ENCODE results near the gene TEX54.
"Not testable (repeated sequence)": the region's sequence is repeated elsewhere in the genome, so short reads cannot be mapped to it uniquely, and the experiment has no call there.

The TEX54 gene

DNA sequence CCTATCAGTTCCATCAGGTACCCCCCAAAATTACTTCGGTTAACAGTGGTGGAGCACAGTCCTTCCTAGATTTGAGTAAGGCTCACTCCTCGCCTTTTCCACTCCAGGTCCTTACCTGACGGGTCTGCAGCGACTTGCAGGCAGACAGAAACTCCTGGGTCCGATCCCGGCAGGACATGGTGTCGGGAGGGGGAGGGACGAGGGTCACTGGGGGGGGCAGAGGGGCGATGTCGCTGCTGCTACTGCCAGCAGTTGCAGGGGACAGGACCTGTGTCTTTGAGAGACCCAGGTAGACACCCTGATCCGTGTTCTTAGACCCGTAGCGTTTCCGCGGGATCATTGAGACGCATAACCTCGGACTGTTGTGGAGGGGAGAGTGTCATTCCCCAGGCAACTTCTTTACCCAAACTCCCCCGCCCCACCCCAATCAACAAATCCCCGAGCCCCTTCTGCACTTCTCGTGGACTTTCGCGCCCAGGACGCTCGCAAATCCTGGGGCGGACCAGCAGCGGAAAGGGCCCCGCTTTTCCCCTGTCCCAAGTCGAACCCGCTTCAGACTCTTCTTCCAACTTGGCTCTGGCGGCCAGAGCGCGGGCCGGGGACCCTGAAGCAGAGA is 1.6 kb downstream of the TEX54 start:
- DNase-seq = no peak

DNA sequence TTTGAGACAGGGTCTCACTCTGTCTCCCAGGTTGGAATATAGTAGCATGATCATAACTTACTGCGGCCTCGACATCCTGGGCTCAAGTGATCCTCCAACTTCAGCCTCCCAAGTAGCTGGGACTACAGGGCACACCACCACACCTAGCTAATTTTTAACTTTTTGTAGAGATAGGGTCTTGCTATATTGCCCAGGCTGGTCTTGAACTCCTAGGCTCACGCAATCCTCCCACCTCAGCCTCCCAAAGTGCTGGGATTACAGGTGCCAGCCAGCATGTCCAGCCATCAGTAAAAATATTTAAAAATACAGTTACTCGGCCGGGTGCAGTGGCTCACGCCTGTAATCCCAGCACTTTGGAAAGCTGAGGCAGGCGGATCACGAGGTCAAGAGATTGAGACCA is 4.5 kb downstream of the TEX54 start:
- not testable (repeated sequence) for DNase-seq

DNA sequence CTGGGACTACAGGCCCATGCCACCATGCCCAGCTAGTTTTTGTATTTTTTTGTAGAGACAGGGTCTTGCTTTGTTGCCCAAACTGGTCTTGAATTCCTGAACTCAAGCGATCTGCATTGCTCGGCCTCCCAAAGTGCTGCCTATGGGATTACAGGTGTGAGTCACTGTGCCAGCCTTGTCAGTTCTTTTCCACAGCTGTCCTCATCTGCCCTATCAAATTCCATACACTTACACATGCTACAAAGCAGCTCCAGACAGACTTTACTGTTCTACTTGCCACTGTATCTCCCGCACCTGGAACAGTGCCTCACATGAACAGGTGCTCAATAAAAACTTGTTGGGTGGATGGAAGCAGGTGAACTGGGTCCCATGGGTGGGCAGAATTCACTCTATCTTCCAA is 9.0 kb downstream of the TEX54 start:
- no peak for DNase-seq

DNA sequence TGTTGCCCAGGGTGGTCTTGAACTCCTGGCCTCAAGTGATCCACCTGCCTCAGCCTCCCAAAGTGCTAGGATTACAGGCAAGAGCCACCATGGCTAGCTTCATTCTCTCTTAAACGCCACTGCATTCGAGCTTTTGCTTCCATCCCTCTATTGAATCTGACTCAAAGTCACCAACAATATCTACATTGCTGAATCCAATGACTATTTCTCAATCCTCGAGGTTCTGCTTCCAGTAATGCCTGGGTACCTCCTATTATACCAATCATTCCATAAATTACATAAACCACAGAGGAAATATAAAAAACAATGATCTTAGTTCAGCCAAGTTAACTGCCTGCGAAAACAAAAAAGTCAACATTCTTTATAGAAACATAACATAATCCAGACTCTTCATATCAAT is 15.5 kb downstream of the TEX54 start:
- DNase-seq = no peak

DNA sequence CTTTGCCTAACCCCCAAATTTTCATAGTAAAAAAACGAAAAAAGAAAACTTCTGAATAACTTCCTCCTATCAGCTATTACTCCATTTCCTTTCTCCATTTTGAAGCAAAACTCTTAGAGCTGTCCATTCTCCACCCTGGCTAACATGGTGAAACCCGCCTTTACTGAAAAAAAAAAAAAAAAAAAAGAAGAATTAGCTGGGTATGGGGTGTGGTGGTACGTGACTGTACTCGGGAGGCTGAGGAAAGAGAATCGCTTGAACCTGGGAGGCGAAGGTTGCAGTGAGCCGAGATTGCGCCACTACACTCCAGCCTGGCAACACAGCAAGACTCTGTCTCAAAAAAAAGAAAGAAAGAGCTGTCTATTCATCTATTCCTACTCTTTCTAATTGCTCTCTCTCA is 16.1 kb downstream of the TEX54 start:
- no peak for DNase-seq

DNA sequence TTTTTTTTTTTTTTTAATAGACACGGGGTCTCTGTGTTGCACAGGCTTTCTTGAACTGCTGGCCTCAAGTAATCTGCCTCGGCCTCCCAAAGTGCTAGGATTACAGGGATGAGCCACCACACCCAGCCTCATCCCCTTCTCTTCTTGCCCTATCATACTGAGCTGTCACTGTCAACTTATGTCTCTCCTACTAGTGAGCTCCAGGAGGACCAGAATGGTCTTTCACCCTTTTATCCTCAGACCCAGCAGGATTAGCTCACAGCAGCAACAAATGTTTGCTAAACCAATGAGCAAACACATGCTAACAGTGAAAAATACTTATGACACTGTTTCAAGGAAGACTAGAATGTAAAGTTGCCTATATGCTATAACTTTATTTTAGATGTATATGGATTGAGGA is 21.0 kb downstream of the TEX54 start:
- no peak for DNase-seq

DNA sequence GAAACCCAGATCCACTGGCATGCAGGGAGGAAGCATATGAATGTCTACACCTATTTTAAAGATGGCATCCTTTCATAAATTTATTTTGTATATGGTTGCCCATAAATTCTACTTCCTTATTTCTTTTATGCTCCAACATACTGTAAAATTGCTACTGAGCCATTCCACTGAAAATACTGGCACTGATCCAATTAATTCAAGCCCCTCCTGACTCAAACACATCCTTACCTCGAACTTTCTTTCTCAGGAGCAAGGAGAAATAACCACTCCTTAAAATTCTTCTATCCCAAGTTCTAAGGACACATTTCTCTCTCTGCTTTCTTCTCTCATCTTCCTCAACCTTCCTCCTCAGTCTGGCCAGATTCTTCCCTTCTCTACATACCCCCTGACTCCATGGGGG is 21.9 kb downstream of the TEX54 start:
- no peak for DNase-seq

DNA sequence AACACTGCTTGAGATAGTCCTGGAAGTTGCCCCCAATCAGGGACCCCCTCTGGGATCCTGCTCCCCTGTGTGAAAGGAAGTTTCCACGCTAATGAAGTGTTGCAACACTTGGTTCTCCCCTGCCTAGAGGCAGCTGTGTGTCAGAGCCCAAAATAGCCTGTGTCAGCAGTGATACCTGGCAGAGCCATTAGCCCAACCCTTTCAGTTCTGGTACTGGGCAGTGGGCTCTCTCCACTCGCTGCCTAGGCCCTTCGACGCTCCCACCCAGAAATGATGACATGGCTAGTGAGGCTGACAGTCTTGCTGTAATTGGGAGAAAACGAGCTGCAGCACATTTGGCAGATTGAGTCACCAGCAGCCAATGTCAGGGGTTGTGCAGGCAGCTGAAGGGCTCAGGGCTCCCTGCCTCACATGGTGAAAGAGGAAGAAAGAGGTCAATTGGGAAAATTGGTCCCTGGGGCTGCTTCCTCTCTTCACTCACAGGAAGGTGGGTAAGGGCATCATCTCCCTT is 26.0 kb downstream of the TEX54 start:
- DNase-seq = no peak

DNA sequence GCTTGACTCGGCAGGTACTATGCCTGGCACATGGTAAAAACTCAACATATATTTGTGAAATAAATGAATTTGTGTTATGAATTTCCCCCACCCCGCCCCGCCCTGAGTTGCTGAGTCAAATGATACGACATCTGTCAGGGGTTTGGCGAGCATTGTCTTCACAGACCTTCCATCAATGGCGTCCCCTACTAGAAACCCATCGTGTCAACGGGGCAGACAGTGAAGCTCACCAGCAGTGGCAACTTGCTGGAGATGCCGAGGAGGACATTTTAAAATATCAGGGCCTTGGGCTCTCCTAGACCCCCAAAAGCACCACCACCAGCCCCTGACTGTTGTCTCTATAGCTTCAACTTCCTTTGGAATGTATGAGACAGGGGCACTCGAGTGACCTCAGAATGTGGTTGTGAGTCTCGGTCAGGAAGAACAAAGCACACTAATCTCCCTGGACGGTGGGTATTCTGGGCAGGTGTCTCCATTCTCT is 26.6 kb downstream of the TEX54 start:
- DNase-seq = peak; percentile 65

DNA sequence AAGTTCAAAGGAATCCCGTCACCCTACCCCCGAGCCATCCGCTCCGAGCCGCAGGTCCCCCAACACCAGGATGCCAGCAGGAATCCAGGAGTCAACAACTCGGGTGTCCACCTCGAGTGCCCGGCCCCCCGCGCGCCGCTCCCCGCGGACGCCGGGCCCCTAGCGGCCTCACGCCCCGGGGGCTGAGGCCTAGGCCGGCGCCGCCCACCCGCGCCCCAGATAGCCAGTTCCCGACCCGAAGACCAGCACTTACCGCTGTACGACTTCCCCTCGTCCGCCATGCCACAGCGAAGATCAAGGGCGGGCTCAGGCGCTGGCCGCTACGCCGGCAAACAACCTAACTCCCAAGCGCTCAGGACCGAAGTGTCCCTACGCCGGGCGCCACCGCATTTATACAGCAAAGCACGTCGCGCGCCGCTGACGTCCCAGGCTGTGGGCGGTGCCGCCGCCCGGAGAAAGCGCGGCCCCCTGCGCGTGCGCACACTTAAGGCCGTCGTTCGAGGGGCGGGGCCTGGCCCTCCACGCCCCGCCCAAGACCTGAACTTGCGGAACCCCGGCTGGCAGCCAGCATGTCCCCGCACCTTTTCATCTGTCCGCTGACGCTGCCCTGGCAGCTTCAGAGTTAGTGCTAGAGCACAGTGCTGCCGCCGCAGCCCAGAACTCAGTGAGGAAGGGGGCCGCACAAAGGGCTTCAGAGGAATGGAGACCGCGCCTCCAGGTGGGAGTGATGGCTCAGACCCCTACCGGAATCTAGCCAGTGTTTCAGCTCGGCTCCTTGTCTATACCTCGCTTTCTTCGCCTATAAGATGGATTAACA is 27.4 kb downstream of the TEX54 start, which contains the start of gene NXF1:
NXF1 (minus strand) TSS at position 365 of the 817 bp plus-strand sequence; CDS start at position 281, 84 bp downstream.
- DNase-seq = peak; percentile 92

DNA sequence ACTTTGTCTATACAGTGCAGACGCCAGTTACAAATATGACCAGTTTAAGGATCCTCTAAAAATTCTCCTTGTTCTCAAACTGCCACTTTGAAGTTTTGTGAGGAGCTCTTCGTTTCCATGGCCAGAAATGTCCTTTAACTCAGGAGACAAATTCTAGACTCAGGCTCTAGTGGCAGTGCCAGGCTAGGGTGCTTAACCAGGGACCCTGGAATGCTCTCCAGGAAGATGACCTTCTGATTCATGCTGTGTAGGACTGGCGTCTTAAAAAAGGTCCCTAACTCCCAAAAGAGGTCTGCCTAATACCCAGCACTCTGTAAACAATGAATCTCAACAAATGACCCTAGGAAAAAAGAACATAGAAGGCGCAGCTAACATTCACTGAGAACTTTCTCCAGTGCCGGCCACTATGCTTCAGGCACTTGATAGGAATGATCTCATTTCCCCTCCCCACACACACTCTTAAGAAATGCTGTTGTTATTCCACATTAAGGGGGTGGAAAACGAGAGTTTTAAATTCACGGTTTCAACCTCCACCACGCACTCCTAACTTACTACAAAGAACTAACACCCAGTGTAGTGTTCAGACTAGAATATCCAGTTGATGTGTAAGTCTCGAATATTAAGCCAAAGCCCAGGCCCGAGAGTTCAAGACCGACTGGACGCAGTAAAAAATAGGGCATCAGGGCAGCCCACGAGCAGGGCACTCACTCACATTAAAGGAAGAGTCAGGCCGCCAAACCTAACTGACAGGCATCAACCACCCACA is 28.1 kb downstream of the TEX54 start:
- DNase-seq = no peak

DNA sequence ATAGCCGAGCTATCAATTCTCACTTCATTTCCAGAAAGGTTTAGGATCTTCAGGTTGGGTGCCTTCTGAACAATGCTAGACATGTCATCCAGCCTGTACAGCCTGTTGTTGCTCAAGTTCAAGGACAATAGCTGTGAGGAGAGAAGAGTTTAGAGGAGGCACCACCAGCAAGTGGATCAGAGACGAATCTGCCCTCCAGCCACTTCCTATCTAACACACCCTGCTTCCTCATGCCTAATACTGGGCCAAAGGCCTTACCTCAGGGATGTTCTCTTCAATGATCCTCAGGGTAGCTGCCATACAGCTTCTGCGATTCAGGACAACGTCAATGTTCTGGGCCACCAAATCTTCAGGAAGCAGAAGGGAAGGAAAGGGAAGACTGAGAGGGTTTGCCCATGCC is 31.6 kb downstream of the TEX54 start:
- DNase-seq = no peak

DNA sequence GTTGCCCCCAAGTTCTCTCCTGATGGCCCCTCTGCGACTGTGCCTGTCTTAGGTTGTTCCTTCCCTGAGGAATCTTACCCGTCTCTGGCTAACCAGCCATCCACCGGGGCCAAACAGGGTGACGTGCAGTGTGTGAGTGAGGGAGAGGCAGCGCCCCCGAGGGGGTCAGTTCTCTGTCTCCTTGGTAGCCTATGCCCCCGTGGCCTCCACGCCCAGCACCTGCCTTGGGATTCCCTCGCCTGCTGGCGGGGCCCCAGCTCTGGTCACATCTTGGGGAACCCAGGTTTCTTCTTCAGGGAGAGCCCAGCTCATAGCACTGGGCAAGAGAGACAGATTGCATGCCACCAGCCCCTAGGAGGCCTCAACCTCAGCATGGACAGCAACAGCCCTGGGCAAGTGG is 33.2 kb downstream of the TEX54 start:
- no peak for DNase-seq

DNA sequence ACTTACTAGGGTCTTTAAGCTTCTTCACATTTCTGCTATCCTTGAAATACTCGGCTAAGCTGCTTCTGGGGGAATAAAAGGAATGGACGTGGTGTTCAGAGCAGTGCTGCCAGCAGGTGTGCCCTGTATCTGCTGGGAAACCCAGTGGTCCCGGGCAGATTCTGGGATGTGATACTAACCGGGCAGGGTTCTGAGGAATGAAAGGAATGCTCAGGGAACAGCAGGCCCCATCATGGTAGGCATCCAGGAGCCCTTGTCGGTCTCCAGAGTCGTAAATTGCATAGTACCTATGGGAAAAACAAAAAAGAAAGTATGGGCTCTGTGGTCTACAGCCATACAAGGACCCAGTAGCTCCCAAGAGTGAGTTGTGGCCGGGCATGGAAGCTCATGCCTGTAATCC is 36.4 kb downstream of the TEX54 start:
- DNase-seq = no peak

DNA sequence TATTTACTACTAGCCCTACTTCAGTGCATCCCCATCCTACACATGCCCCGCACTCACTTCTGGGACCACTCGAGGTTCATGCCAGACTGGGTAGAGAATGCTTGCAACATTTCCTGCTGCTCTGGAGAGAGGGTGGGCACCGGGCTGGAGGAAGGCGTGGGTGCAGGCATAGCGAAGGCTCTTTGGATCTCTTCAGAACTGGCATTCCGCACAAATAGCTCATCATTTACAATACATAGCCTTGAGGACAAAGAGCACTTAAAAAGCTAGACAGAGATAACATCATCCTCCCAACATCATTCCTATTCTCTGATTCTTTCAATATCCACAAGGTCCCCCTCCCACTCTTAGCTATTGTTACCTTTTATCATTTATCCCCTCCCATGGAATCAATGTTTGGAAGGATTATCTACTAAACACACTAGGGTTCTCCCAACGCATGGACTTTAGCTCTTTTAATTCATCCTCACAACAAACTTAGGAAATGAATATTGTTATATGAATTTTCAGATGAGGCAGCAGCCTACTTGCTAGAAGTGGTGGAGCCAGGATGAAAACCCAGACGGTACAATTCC is 38.4 kb downstream of the TEX54 start:
- DNase-seq = no peak

DNA sequence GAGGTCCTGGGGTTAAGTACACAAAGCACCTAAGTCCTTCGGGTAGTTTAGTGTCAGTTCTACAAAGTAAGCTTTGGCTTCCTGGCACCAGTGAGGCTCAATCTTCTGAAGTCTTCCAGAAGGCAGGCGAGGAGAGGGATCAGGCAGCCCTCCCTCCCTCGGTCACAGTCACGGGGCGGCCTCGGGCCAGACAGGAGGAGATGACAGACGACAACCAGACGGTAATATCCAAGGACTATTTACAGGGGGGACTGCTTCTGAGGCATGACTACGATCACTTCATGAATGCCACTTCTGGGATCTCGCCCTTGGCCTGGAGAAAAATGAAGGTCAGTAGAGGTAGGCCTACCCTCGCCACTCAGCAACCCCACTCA is 40.5 kb downstream of the TEX54 start:
- DNase-seq = no peak

DNA sequence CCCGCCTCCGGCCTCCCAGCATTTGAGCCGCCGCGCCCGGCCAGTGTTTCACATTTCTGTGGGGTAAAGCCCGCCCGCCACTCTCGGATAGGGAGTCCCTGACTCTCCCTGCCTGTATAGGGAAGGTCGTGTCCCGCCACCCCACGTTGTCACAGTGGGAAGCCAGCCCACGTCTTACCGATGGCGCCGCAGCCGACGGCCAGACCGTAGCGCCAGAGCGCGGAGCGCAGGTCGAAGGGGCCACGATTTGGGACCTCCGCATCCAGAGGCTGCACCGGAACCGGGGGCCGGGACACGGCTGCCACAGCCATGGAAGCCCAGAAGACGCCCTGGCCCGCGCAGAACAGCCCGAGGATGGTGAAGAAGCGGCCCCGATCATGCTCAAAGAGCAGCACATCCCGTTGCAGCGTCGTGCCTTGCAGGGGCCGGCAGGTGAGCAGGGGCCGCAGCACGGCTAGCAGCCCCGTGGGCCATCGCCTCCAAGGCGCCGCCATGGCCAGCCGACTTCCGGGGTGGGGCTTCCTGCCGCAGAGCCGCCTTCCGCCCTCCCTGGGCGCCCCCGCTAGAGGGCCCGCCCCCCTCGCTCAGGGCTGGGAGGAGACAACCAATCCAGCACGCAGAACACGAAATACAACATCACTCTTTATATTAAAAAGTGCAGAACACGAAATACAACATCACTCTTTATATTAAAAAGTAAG is 41.0 kb downstream of the TEX54 start, which contains the start of gene TMEM223:
TMEM223 (minus strand) TSS at position 506 of the 701 bp plus-strand sequence; CDS start at position 494, 12 bp downstream.
- peak; percentile 77 for DNase-seq

DNA sequence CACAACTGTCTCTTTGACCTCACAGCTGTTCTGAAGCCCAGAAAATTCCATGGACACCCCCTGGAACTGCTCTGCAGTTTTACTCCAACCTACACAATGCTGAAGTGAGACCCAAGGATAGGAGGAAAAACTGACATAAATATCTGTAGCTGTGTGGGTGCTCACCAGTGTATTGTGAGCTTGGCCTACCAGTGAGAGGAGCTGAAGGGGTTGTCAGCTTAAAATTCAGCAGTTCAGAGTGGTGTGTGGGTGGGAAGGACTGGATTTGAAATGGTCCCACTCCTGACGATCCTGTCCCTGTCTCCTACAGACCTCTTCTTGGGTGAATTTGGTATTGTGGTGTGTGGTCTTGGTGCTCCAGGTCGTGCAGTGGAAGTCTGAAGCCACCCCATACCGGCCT is 43.1 kb downstream of the TEX54 start:
- DNase-seq = no peak

DNA sequence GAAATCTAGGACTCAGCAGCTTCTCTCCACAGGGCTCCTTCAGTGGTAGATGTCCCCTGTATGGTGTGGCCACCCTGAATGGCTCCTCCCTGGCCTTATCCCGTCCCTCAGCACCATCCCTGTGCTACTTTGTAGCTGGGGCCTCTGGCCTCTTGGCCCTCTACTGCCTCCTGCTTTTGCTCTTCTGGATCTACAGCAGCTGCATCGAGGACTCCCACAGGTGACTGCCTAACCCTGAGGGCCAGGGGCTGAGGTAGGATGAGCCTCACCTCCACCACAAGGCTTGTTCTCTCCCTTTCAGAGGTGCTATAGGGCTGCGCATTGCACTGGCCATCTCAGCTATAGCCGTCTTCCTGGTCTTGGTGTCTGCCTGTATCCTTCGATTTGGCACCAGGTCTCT is 43.6 kb downstream of the TEX54 start:
- no peak for DNase-seq

DNA sequence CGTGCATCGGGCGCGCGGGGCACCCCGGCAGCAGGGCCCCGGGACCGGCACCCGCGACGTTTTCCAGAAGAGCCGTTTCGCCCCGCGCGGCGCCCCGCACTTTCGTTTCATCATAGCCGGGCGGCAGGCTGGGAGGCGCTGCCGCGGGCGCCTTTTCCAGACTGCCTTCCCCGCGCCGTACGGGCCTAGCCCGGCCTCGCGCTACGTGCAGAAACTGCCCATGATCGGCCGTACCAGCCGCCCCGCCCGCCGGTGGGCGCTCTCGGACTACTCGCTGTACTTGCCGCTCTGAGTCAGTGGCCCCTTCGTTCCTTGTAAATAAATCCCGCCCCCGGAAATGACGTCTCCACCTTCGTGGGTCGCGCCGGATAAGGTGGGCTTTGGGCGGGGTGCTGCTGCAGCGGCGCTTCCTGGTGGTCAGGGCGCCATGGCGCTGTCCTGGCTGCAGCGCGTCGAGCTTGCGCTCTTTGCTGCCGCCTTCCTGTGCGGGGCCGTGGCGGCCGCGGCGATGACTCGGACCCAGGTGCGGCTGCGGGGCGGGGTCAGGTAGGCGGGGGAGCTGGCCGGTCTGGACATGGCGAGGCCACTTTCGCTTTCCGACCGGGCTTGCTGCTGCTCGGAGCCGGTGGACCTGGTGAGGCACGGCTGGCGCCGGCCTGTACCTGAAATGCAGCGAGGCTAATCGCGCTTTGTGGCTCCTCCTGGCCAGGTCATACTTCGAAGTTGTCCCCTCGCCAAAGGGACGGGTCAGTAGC is 45.5 kb downstream of the TEX54 start, which contains the start of gene TMEM179B:
TMEM179B (plus strand) TSS at position 398 of the 755 bp plus-strand sequence; CDS start at position 428, 30 bp downstream.
- DNase-seq = peak; percentile 97

DNA sequence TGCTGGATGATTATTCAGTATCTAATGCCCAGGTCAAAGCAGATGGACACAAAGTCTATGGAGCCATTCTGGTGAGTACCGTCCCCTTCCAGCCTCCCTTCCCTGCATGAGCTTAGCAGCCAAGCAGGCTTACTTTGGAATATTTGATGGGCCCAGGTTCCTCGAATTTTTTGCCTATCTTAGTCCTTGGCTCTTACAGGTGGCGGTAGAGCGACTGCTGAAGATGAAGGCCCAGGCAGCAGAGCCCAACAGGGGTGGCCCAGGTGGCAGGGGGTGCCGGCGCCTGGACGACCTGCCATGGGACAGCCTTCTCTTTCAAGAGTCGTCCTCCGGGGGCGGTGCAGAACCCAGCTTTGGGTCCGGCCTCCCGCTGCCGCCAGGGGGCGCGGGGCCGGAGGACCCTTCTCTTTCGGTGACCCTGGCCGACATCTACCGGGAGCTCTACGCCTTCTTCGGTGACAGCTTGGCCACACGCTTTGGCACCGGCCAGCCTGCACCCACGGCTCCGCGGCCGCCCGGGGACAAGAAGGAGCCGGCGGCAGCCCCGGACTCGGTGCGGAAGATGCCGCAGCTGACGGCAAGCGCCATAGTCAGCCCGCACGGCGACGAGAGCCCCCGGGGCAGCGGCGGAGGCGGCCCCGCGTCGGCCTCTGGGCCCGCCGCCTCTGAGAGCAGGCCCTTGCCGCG is 46.2 kb downstream of the TEX54 start:
- DNase-seq = peak; percentile 78
